CD4-positive, alpha-beta T cell treated with Interleukin-4 for 1 hour (primary cell): ENCODE measurements around the gene BACE1.

Source experiments
- DNase-seq, 2 donors: peaks; one replicate each; pipeline ENCODE4 v3.0.0-alpha.2; 2020 to 2022

The BACE1 gene

GRCh38 chr11:117305145-117305544 is 10.9 kb downstream of the BACE1 start:
- DNase-seq = no peak

- DNase-seq = no peak
These were observed 12.3 kb downstream of the BACE1 start for GRCh38 chr11:117303646-117304315.

- DNase-seq = no peak
These were observed 13.0 kb downstream of the BACE1 start for GRCh38 chr11:117303101-117303500.

- DNase-seq = no peak
These were observed 13.8 kb downstream of the BACE1 start for GRCh38 chr11:117302228-117302627.

GRCh38 chr11:117300773-117301172 is 15.3 kb downstream of the BACE1 start:
- DNase-seq = no peak

GRCh38 chr11:117300283-117300663 is 15.8 kb downstream of the BACE1 start:
- DNase-seq = no peak

GRCh38 chr11:117299351-117300282 is 16.4 kb downstream of the BACE1 start:
- DNase-seq = no peak

GRCh38 chr11:117298195-117298594 is 17.9 kb downstream of the BACE1 start:
- no peak for DNase-seq

GRCh38 chr11:117296881-117297280 is 19.2 kb downstream of the BACE1 start:
- no peak for DNase-seq

GRCh38 chr11:117295438-117296137 is 20.5 kb downstream of the BACE1 start:
- DNase-seq = no peak

GRCh38 chr11:117292616-117293015 is 23.4 kb downstream of the BACE1 start:
- no peak for DNase-seq

- DNase-seq = no peak
These were observed 25.2 kb downstream of the BACE1 start, which contains the start of gene BACE1-AS for GRCh38 chr11:117290809-117291396. Gene BACE1-AS, plus strand, starts transcription at chr11:117291346.

- DNase-seq = no peak
These were observed 26.3 kb downstream of the BACE1 start for GRCh38 chr11:117289795-117290194.

- no peak for DNase-seq
These were observed 28.4 kb downstream of the BACE1 start for GRCh38 chr11:117287668-117288067.

GRCh38 chr11:117286588-117286987 is 29.5 kb downstream of the BACE1 start:
- no peak for DNase-seq

GRCh38 chr11:117284053-117284452 is 32.0 kb downstream of the BACE1 start:
- DNase-seq = no peak

GRCh38 chr11:117282956-117283355 is 33.1 kb downstream of the BACE1 start:
- no peak for DNase-seq

- DNase-seq = no peak
These were observed 34.2 kb downstream of the BACE1 start for GRCh38 chr11:117281869-117282268.

- no peak for DNase-seq
These were observed 34.9 kb downstream of the BACE1 start for GRCh38 chr11:117281159-117281558.

GRCh38 chr11:117279711-117280376 is 36.2 kb downstream of the BACE1 start:
- peak in 1 of 2 donors; percentile 51 for DNase-seq

- no peak for DNase-seq
These were observed 37.7 kb downstream of the BACE1 start for GRCh38 chr11:117278347-117278746.

GRCh38 chr11:117273550-117274289 is 42.3 kb downstream of the BACE1 start:
- DNase-seq = no peak
